MM.1S (cell line): ENCODE results near the gene PRTG.
"Not testable (repeated sequence)": the region's sequence is repeated elsewhere in the genome, so short reads cannot be mapped to it uniquely, and the experiment has no call there.

ENCODE experiments used
- DNase-seq: peaks from one replicate; pipeline ENCODE4 v3.0.0-alpha.2; 2015
- H2AFZ ChIP-seq: fragments of 300-600 bp; sonication (generic); 2 replicates; pipeline ENCODE4 v1.6.0; 2016; ENCODE audit warnings: antibody characterized with exemption, low read length
- H3F3A ChIP-seq: fragments of 300-600 bp; sonication (generic); 2 replicates; pipeline ENCODE4 v1.6.1; 2016; ENCODE audit warnings: mild to moderate bottlenecking, antibody characterized with exemption, low read length, moderate library complexity, mixed read lengths; ENCODE audit not compliant: insufficient read depth
- H3K27ac ChIP-seq: fragments of 300-600 bp; sonication (generic); 2 replicates; pipeline ENCODE4 v1.5.1; 2016; ENCODE audit warnings: mild to moderate bottlenecking, low read length
- H3K27me3 ChIP-seq: fragments of 300-600 bp; sonication (generic); replicated peaks from 2 replicates; pipeline ENCODE4 v1.6.0; 2016; ENCODE audit warnings: low read length; ENCODE audit not compliant: insufficient read depth
- H3K36me3 ChIP-seq: fragments of 300-600 bp; sonication (generic); replicated peaks from 2 replicates; pipeline ENCODE4 v1.6.1; 2016; ENCODE audit warnings: mild to moderate bottlenecking, low read length, mixed read lengths; ENCODE audit not compliant: insufficient read depth
- H3K4me1 ChIP-seq: fragments of 300-600 bp; sonication (generic); 2 replicates; pipeline ENCODE4 v1.6.1; 2016; ENCODE audit warnings: low read length, mixed read lengths
- H3K4me2 ChIP-seq: fragments of 300-600 bp; sonication (generic); 2 replicates; pipeline ENCODE4 v1.6.0; 2016; ENCODE audit warnings: low read depth, low read length
- H3K4me3 ChIP-seq: fragments of 300-600 bp; sonication (generic); 2 replicates; pipeline ENCODE4 v1.5.1; 2016; ENCODE audit warnings: low read length, mixed read lengths
- H3K79me2 ChIP-seq: fragments of 300-600 bp; sonication (generic); 2 replicates; pipeline ENCODE4 v1.6.1; 2016; ENCODE audit warnings: mixed run types, low read length, mixed read lengths
- H3K9ac ChIP-seq: fragments of 300-600 bp; sonication (generic); 2 replicates; pipeline ENCODE4 v1.6.1; 2016; ENCODE audit warnings: low read length, mixed read lengths
- H3K9me2 ChIP-seq: fragments of 300-600 bp; sonication (generic); replicated peaks from 2 replicates; pipeline ENCODE4 v1.6.1; 2016; ENCODE audit warnings: mild to moderate bottlenecking, low read length, mixed read lengths; ENCODE audit not compliant: insufficient read depth
- H3K9me3 ChIP-seq: fragments of 300-600 bp; sonication (generic); replicated peaks from 2 replicates; pipeline ENCODE4 v1.6.1; 2016; ENCODE audit warnings: mild to moderate bottlenecking, low read length, mixed read lengths; ENCODE audit not compliant: insufficient read depth
- H4K20me1 ChIP-seq: fragments of 300-600 bp; sonication (generic); 2 replicates; pipeline ENCODE4 v1.6.1; 2016; ENCODE audit warnings: mild to moderate bottlenecking, low read length, moderate library complexity, mixed read lengths; ENCODE audit not compliant: insufficient read depth
- CTCF ChIP-seq: fragments of 300-600 bp; sonication (generic); IDR thresholded peaks from 2 replicates; pipeline ENCODE4 v1.5.1; 2016; ENCODE audit warnings: antibody characterized with exemption, low read length, mixed read lengths
- EZH2 ChIP-seq: fragments of 300-600 bp; sonication (generic); optimal IDR thresholded peaks from 2 replicates; pipeline ENCODE3; 2017; ENCODE audit warnings: low read depth, mild to moderate bottlenecking, antibody characterized with exemption, low read length, mixed read lengths
- EZH2phosphoT487 ChIP-seq: fragments of 300-600 bp; sonication (generic); IDR thresholded peaks from 2 replicates; pipeline ENCODE4 v1.6.1; 2018; ENCODE audit warnings: antibody characterized with exemption, low read length

The PRTG gene

GRCh38 chr15:55786341-55786740 lies 43.4 kb upstream of the PRTG start:
- no peaks in the 10 kb centered on the region for H3K36me3 ChIP-seq
- H4K20me1 ChIP-seq: no peaks in the 10 kb centered on the region
- no peak overlapping the region for H3K4me3 ChIP-seq
- no peaks in the 10 kb centered on the region for H3K9me2 ChIP-seq
- no peaks in the 10 kb centered on the region for H3K4me1 ChIP-seq
- no peak overlapping the region for H3K9ac ChIP-seq
- no peak overlapping the region for H3K27ac ChIP-seq
- no peaks in the 10 kb centered on the region for H3F3A ChIP-seq
- no peak overlapping the region for H3K4me2 ChIP-seq
- no peak for DNase-seq
- no peak for TF ChIP-seq EZH2
- TF ChIP-seq EZH2phosphoT487: no peak
- no peak for TF ChIP-seq CTCF
- H3K79me2 ChIP-seq: no peaks in the 10 kb centered on the region
- no peak overlapping the region for H2AFZ ChIP-seq
- H3K9me3 ChIP-seq: no peaks in the 10 kb centered on the region
- no peaks in the 10 kb centered on the region for H3K27me3 ChIP-seq

- H3K9me2 ChIP-seq, H3K9ac ChIP-seq, H3K4me1 ChIP-seq, H3K36me3 ChIP-seq, H3K4me2 ChIP-seq, H4K20me1 ChIP-seq, H3K79me2 ChIP-seq, H3K27me3 ChIP-seq, H2AFZ ChIP-seq, H3K27ac ChIP-seq, H3K9me3 ChIP-seq, H3K4me3 ChIP-seq, H3F3A ChIP-seq, DNase-seq: not testable (repeated sequence)
These were observed 42.6 kb upstream of the PRTG start for GRCh38 chr15:55785593-55785992.

GRCh38 chr15:55784286-55784685 lies 41.3 kb upstream of the PRTG start:
- H3K27ac ChIP-seq: no peak overlapping the region
- H3F3A ChIP-seq: no peaks in the 10 kb centered on the region
- no peak overlapping the region for H2AFZ ChIP-seq
- no peaks in the 10 kb centered on the region for H3K27me3 ChIP-seq
- H4K20me1 ChIP-seq: no peaks in the 10 kb centered on the region
- no peaks in the 10 kb centered on the region for H3K9me3 ChIP-seq
- DNase-seq: no peak
- no peak for TF ChIP-seq EZH2phosphoT487
- no peak for TF ChIP-seq EZH2
- TF ChIP-seq CTCF: no peak
- H3K4me3 ChIP-seq: no peak overlapping the region
- no peaks in the 10 kb centered on the region for H3K36me3 ChIP-seq
- no peaks in the 10 kb centered on the region for H3K79me2 ChIP-seq
- no peaks in the 10 kb centered on the region for H3K4me1 ChIP-seq
- no peaks in the 10 kb centered on the region for H3K9me2 ChIP-seq
- H3K4me2 ChIP-seq: no peak overlapping the region
- no peak overlapping the region for H3K9ac ChIP-seq

GRCh38 chr15:55782901-55783300 lies 39.9 kb upstream of the PRTG start:
- no peaks in the 10 kb centered on the region for H3K27me3 ChIP-seq
- H3F3A ChIP-seq: no peaks in the 10 kb centered on the region
- no peak for TF ChIP-seq EZH2phosphoT487
- no peak overlapping the region for H3K4me2 ChIP-seq
- no peaks in the 10 kb centered on the region for H3K4me1 ChIP-seq
- no peak overlapping the region for H3K27ac ChIP-seq
- H3K36me3 ChIP-seq: no peaks in the 10 kb centered on the region
- H3K4me3 ChIP-seq: no peak overlapping the region
- no peak overlapping the region for H2AFZ ChIP-seq
- no peaks in the 10 kb centered on the region for H4K20me1 ChIP-seq
- no peak for DNase-seq
- no peak overlapping the region for H3K9ac ChIP-seq
- H3K9me3 ChIP-seq: no peaks in the 10 kb centered on the region
- H3K9me2 ChIP-seq: no peaks in the 10 kb centered on the region
- H3K79me2 ChIP-seq: no peaks in the 10 kb centered on the region
